Ovary (tissue), 9 donors: ENCODE results near the gene DSP. TPM values are rescaled to one million over a fixed set of nuclear protein-coding genes. Genes with fewer than 3 reads are reported as not detected.

Source experiments
- DNase-seq, 5 donors: peaks; one replicate each; pipeline ENCODE4 v3.0.0-alpha.2; 2019 to 2020
- H3K27ac ChIP-seq, 2 donors: fragments of 200-600 bp; one replicate each; pipeline versions ENCODE4 v1.5.1 to v1.8.0; 2019 to 2022
- H3K27me3 ChIP-seq: fragments of 200-600 bp; one replicate; pipeline ENCODE4 v1.8.0; 2022
- H3K36me3 ChIP-seq: fragments of 200-600 bp; sonication (generic); one replicate; pipeline ENCODE4 v1.5.1; 2019
- H3K4me1 ChIP-seq: one replicate; pipeline ENCODE4 v1.8.1; 2013; ENCODE audit warnings: mild to moderate bottlenecking, moderate library complexity; ENCODE audit not compliant: insufficient read depth
- H3K4me3 ChIP-seq: fragments of 200-600 bp; sonication (generic); one replicate; pipeline ENCODE4 v1.5.1; 2017
- H3K9me3 ChIP-seq, 2 donors: fragments of 200-600 bp in 1 of 2; sonication (generic) in 1 of 2; one replicate each; pipeline versions ENCODE4 v1.5.1 to v1.8.1; 2013 to 2019; ENCODE audit warnings: mild to moderate bottlenecking in 1 of 2, moderate library complexity in 1 of 2
- CTCF ChIP-seq, 3 donors: fragments of 450-650 bp in 2 of 3; fragments of 200-600 bp in 1 of 3; IDR thresholded peaks; one replicate each; pipeline versions ENCODE4 v1.5.1 to v1.8.0; 2016 to 2022; ENCODE audit warnings: antibody characterized with exemption in 3 of 3, mild to moderate bottlenecking in 1 of 3
- EP300 ChIP-seq: sonication (generic); formaldehyde crosslinking; IDR thresholded peaks from one replicate; pipeline ENCODE4 v1.6.1; 2017; ENCODE audit warnings: antibody characterized with exemption
- POLR2A ChIP-seq: fragments of 450-650 bp; IDR thresholded peaks from one replicate; pipeline ENCODE4 v1.6.1; 2017; ENCODE audit warnings: antibody characterized with exemption, mild to moderate bottlenecking, moderate library complexity
- WGBS, 3 donors: extraction: QIAGEN DNeasy Blood & Tissue Kit in 1 of 3; methylation state at CpG; one replicate each; pipeline versions ENCODE4 v1.1.5 to v1.1.7; 2013 to 2017; 5-methylcytosine and 5-hydroxymethylcytosine counted together
- intact Hi-C, 4 donors: fragments of 100-400 bp; cut with DNase I; formaldehyde crosslinking; loops; one replicate each; pipeline versions ENCODE4 v1.11.0 to v1.15.1; 2022 to 2023
- polyA plus RNA-seq, 2 donors: library from polyadenylated mRNA; stranded (reverse); fragments of 200-250 nt in 1 of 2; fragments of 350-450 nt in 1 of 2; fragmentation: Illumina TruSeq in 1 of 2; extraction: RNeasy Lipid Tissue Mini Kit (QIAGEN cat#74804) in 1 of 2; gene quantifications; one replicate each; pipeline ENCODE4 v1.2.3, GENCODE V29; 2013 to 2014
- total RNA-seq, 7 donors: library from RNA; depleted of rRNA in 2 of 7; stranded (reverse); fragments of >200 nt in 2 of 7; fragmentation: NEBNext Ultra II Directional in 3 of 7; extraction: Animal tissue kit (Norgen Biotek cat#: 25700) in 3 of 7; gene quantifications; one replicate each; pipeline versions ENCODE4 v1.1.0 to v1.2.4, GENCODE V29; 2016 to 2023
- donor health status: DM: no; HTN: no; CAD: no; lungs with moderate emphysema.
- donor health status: DM: no; HTN: no; CAD: no.
- donor health status: Bipolar disorder and iron deficiency.
- donor health status: DM: yes; HTN: yes; CAD: no.
- donor health status: DM: no; HTN: no; CAD: no.
- donor health status: DM: yes; HTN: yes; CAD: no.

DSP gene
- total and polyA plus RNA-seq, 9 donors, result 2.1 to 65.7 (median 6.7) TPM

GRCh38 chr6:7617801-7618764 is 76.6 kb downstream of the DSP start:
- Histone ChIP-seq H3K9me3 (no peaks in the 10 kb centered on the region), H3K4me1 (peaks cover 2% of the 10 kb centered on the region), H3K27me3 (no peaks in the 10 kb centered on the region), H3K27ac (no peak overlapping the region), H3K36me3 (no peaks in the 10 kb centered on the region), H3K4me3 (no peak overlapping the region)
- intact Hi-C loops, result loop anchor here (10.0 kb wide), 2 partner anchors 343 to 943 kb away; no protein-coding TSS in a partner anchor
- no peak for DNase-seq
- TF ChIP-seq CTCF (IDR thresholded peaks at IDR 0.05) (no peak), POLR2A (no peak), EP300 (no peak)
- WGBS, 3 donors, result 31 to 38% (median 36%) methylated on average over 12 of the region's 12 CpGs

- intact Hi-C loops, result no loop called here
- Histone ChIP-seq H3K36me3 (no peaks in the 10 kb centered on the region), H3K4me3 (no peak overlapping the region), H3K27me3 (no peaks in the 10 kb centered on the region), H3K27ac (no peak overlapping the region), H3K9me3 (no peaks in the 10 kb centered on the region), H3K4me1 (peaks cover 2% of the 10 kb centered on the region)
- no peak for TF ChIP-seq POLR2A
- no peak for TF ChIP-seq CTCF (IDR thresholded peaks at IDR 0.05)
- no peak for TF ChIP-seq EP300
- 93 to 94% (median 93%) methylated on average over 5 of the region's 5 CpGs for WGBS, 3 donors
- no peak for DNase-seq
Observed at GRCh38 chr6:7621761-7622160, 80.3 kb downstream of the DSP start.

- TF ChIP-seq POLR2A (no peak), EP300 (no peak), CTCF (IDR thresholded peaks at IDR 0.05) (no peak)
- WGBS, 3 donors, result 54 to 67% (median 65%) methylated on average over 4 of the region's 4 CpGs
- Histone ChIP-seq H3K27ac (no peak overlapping the region), H3K36me3 (no peaks in the 10 kb centered on the region), H3K4me1 (no peaks in the 10 kb centered on the region), H3K9me3 (no peaks in the 10 kb centered on the region), H3K27me3 (no peaks in the 10 kb centered on the region), H3K4me3 (no peak overlapping the region)
- no peak for DNase-seq
- intact Hi-C loops, result no loop called here
Observed at GRCh38 chr6:7624796-7625710, 83.6 kb downstream of the DSP start.

- intact Hi-C loops, result no loop called here
- Histone ChIP-seq H3K27me3 (no peaks in the 10 kb centered on the region), H3K27ac (no peak overlapping the region), H3K4me3 (no peak overlapping the region), H3K9me3 (no peaks in the 10 kb centered on the region), H3K36me3 (no peaks in the 10 kb centered on the region), H3K4me1 (peaks cover 6% of the 10 kb centered on the region)
- DNase-seq, result no peak
- 60 to 73% (median 61%) methylated on average over 2 of the region's 2 CpGs for WGBS, 3 donors
- TF ChIP-seq EP300 (no peak), POLR2A (no peak), CTCF (IDR thresholded peaks at IDR 0.05) (no peak)
Observed at GRCh38 chr6:7628479-7628878, 87.0 kb downstream of the DSP start.
